Measurements from ENCODE around the gene ZCWPW2.

- TF ChIP-seq CTCF (conservative IDR thresholded peaks at IDR 0.05) (no peak), ZFX (IDR thresholded peaks at IDR 0.05) (no peak)
Observed at GRCh38 chr3:28449398-28449797, 100.9 kb downstream of the ZCWPW2 start.

Data from C4-2B (cell line).